SH-SY5Y (cell line): ENCODE data around the gene CCNL2.

ENCODE experiments used
- GATA2 ChIP-seq: IDR thresholded peaks from 2 replicates; pipeline ENCODE4 v1.6.1; 2011; ENCODE audit warnings: mild to moderate bottlenecking, low read depth, low read length
- GATA3 ChIP-seq: IDR thresholded peaks from 2 replicates; pipeline ENCODE4 v1.6.1; 2011; ENCODE audit warnings: low read depth, mild to moderate bottlenecking, low read length, moderate library complexity

CCNL2 gene

GRCh38 chr1:1427106-1427819 lies 28.1 kb upstream of the CCNL2 start:
- TF ChIP-seq GATA3 (no peak), GATA2 (no peak)

DNA sequence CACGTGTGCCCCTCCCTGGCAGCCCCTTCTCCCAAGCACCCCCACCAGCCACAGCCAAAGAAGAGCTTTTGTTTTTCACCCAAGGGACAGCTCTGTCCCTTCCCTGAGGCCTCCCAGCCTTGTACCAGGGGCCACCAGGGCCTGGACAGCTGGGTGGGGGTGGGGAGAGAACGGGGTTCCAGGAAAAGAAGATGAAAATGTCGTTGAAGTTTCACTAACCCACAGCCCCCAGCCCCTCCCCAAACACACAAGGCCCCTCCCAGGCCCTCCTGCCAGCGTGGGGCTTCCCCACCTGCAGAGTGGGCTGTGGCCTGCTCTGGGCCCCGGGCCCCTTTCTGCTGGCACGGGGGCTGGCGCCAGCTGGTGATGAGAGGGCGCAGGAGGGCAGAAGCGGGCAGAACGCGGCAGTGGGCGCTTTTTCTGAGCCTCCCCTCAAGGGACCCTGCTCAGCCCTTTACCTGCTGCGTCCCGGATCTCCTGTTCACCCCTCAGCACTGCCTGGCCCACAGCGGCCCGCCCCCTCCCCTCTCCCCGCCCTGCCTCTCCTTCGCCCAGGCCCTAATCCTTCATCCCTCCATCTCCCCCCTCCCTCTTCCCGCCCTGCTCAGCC lies 27.5 kb upstream of the CCNL2 start:
- TF ChIP-seq GATA2 (no peak), GATA3 (no peak)

DNA sequence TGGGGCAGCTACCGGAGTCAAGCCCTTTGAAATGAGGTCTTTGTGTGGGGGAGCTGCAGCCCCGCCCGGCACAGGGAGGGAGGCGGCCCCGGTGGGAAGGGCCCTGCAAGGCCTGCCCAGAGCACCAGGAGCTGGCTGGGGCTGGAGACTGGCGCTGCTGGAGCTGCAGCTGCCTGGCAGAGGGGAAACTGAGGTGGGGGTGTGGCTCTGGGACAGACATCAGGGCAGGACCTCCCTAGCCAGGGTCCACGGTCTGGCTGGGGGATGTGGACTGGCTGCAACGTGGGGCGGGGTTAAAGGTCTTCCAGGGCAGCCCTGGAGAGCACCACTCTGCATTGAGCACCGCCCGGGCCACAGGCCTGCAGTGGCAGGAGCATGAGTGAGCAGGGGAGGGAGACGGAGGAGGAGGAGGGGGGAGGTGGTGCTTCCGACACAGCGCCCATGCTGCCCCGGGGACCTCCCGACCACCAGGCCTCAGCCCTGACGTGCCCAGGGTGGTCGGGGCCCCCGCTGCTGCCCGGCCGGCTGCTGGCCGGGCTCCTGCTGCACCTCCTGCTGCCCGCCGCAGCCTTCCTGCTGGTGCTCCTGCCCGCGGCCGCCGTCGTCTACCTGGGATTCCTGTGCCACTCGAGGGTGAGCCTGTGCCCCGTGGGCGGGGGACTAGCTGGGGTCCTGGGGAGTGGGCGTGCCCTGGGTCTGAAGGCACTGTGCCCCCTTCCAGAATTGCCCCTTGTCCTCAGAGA lies 26.8 kb upstream of the CCNL2 start:
- TF ChIP-seq GATA2 (no peak), GATA3 (no peak)

GRCh38 chr1:1425426-1425752 lies 26.3 kb upstream of the CCNL2 start:
- TF ChIP-seq GATA2 (no peak), GATA3 (no peak)

- TF ChIP-seq GATA2 (no peak), GATA3 (no peak)
Measured at GRCh38 chr1:1424707-1425106, 25.6 kb upstream of the CCNL2 start.

- no peak for TF ChIP-seq GATA2
- TF ChIP-seq GATA3, result no peak
Measured at GRCh38 chr1:1423245-1423597, 24.1 kb upstream of the CCNL2 start.

GRCh38 chr1:1422465-1423244 lies 23.5 kb upstream of the CCNL2 start:
- TF ChIP-seq GATA3 (no peak), GATA2 (no peak)

DNA sequence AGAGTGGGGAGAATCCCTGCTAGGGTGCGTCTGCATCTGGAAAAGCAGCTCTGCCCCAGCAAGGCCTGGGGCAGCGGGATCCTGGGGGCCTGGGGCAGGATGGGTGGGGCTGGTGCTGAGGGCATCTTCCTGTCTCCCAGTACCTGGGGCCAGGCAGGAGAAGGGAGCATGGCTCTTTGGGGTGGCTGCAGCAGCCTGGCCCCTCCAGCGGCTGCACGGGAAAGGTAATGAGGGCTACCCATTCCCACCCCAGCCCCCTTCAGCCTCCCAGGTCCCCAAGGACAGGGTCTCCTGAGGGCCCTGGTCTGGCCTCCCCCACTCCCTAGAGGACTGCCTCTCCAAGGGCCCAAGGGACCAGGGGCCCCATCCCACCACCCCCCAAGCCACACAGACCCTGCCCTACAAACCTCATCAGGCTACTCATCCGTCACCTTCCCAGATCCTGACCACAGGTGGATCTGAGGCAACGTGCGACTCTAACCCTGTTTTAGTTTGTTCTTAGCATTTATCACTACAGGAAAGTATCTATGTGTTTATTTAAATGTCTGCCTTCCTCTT lies 22.9 kb upstream of the CCNL2 start:
- no peak for TF ChIP-seq GATA3
- no peak for TF ChIP-seq GATA2

GRCh38 chr1:1421147-1421906 lies 22.2 kb upstream of the CCNL2 start, which contains the start of gene ANKRD65:
ANKRD65 (minus strand) TSS chr1:1421276; CDS start chr1:1421005, 271 bp downstream.
- TF ChIP-seq GATA3, result no peak
- TF ChIP-seq GATA2, result no peak

DNA sequence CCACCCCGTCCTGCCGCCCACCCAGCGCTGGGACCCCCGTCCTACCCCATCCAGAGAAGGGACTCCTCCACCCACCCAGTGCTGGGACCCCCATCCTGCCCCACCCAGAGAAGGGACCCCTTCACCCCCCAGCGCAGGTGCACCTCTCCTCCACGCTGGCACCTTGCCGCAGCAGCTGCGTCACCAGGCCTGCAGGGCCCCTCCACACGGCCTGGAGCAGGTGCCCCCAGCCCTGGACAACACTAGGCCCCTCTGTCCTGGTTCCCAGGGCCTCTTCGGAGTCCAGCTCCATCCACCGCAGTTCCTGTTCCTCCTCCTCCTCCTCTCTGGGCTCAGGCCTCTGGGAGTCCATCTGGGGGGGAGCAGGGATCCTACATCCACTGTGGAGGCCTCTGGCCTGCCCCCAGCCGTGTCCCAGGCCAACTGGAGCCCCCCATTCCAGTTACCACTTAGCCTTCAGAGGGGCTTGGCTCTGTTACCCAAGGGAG lies 21.6 kb upstream of the CCNL2 start:
- TF ChIP-seq GATA3, result no peak
- no peak for TF ChIP-seq GATA2

DNA sequence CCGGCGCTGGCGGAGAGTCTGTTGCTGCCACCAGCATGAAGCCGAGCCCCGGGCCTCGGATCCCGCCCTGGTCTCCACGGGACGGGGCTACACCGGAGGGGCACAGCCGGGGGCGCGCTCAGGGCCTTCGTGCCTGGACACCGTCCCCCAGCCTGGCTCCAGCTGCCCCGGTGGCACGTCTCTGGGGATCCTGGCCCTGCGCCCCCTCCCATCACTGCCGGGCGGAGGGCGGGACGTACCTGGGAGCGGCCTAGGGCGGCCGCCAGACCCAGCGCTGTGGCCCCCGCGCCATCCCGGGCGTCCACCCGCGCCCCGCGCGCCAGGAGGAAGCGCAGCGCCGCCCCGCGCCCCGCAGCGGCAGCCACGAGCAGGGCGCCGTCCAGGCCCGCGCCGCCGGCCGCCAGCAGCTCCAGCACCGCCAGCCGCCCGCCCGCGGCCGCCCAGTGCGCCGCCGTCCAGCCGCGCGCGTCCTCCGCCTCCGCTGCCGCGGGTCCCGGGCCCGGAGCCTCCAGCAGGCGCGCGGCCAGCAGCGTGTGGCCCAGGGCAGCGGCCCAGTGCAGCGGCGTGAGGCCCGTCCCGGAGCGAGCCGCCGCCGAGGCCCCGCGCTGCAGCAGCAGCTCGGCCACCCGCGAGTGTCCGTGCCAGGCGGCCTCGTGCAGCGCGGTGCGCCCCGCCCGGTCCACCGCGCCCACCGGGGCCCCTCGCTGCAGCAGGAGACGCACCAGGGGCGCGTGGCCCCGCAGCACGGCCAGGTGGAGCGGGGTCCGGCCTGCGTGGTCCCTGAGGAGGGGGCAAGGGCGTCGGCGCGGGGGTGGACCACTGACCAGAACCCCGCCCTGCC lies 20.9 kb upstream of the CCNL2 start:
- TF ChIP-seq GATA3 (no peak), GATA2 (no peak)

DNA sequence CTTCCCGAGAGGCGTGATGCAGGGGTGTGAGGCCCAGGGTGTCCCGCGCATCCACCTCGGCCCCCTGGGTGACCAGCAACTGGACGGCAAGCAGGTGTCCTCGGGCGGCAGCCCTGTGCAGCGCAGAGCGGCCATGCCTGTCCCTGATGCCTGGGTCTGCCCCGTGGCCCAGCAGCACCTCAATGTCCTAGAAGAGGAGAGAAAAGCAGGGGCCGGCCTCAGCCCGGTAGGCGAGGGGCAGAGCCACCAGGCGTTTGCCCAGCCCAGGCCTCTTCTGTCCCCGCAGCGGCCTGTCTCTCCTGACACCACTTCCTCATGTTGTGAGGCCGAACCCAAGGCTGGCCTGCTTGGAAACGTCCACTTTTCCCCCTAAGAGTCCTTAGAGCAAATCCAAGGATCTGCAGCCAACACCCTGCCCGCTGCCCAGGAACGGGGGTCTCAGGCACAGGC lies 20.3 kb upstream of the CCNL2 start:
- TF ChIP-seq GATA3 (no peak), GATA2 (no peak)

- TF ChIP-seq GATA3 (no peak), GATA2 (no peak)
Measured at GRCh38 chr1:1418464-1419362, 19.6 kb upstream of the CCNL2 start.
